Stomach smooth muscle (tissue), 2 donors: ENCODE results near the gene SPATS1.
"Not testable (repeated sequence)": the region's sequence is repeated elsewhere in the genome, so short reads cannot be mapped to it uniquely, and the experiment has no call there.

ENCODE experiments used
- H3K27ac ChIP-seq: one replicate; pipeline ENCODE4 v1.7.0; 2013; ENCODE audit warnings: mild to moderate bottlenecking, low read length, inconsistent platforms
- H3K27me3 ChIP-seq, 2 donors: one replicate each; pipeline ENCODE4 v1.7.0; 2013; ENCODE audit warnings: low read length in 2 of 2; ENCODE audit not compliant: insufficient read depth in 2 of 2, control insufficient read depth in 1 of 2
- H3K36me3 ChIP-seq, 2 donors: one replicate each; pipeline ENCODE4 v1.7.0; 2013; ENCODE audit warnings: low read length in 2 of 2; ENCODE audit not compliant: control insufficient read depth in 2 of 2, insufficient read depth in 2 of 2
- H3K4me1 ChIP-seq: one replicate; pipeline ENCODE4 v1.7.0; 2013; ENCODE audit warnings: low read length; ENCODE audit not compliant: control insufficient read depth, insufficient read depth
- H3K4me3 ChIP-seq, 2 donors: one replicate each; pipeline ENCODE4 v1.7.0; 2013; ENCODE audit warnings: low read length in 2 of 2
- H3K9ac ChIP-seq, 2 donors: one replicate each; pipeline ENCODE4 v1.7.0; 2013; ENCODE audit warnings: low read length in 2 of 2, mild to moderate bottlenecking in 1 of 2
- H3K9me3 ChIP-seq, 2 donors: one replicate each; pipeline ENCODE4 v1.7.0; 2013; ENCODE audit warnings: low read length in 2 of 2; ENCODE audit not compliant: control insufficient read depth in 2 of 2
- donor health status: healthy.
- donor health status: Pancreatic carcinoma.

The SPATS1 gene

DNA sequence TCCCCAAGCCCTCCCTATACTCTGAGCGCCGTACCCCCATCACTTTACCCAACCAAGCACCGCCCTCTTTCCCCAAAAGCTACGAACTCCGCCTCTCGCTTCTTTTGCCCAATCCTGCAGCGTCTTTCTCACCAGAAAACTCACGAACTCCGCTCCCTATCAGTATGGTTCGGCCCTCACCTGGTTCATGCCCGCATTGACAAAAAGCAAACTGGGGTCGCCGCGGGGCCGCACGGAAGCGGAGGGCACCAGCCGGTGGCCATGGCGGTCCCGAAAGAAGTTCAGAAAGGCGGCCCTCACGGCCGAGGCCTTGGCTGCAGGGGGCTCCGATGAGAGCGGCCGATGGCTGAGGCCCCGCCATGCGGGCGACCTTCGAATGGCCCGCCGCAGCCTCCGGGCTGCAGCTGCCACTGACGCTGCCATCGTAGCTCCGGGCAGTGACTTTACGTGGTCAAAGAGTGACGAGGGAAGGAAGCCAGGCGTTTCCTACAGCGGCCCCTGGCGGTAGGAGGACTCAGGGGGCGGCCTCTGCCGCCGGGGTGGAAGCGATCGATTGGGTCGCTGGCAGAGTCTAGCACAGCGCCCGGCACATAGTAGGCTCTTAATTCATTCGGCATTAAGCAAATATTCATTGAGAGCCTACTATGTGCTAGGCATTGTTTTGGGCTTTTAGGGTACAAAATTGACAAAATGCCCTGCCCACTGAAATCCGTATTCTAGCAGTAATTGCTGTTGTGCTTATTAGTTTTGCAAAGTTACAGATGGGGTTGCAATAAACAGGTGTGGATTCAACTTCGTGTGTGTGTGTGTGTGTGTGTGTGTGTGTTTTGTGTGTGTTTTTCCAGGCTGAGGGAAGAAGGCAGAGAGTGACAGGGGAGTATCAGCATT is 29.3 kb upstream of the SPATS1 start, which contains the start of gene AARS2:
AARS2 (minus strand) TSS at position 447 of the 888 bp plus-strand sequence; CDS start at position 423, 24 bp downstream.
- Histone ChIP-seq H3K9ac (peak within 1 kb of the TSS; percentile 82 to 89), H3K9me3 (no peaks in the 10 kb centered on the region), H3K36me3 (peaks cover 22 to 24% of the 10 kb centered on the region in 2 donors), H3K4me3 (peak within 1 kb of the TSS; percentile 89 to 96), H3K4me1 (peaks cover 7% of the 10 kb centered on the region), H3K27me3 (no peaks in the 10 kb centered on the region), H3K27ac (peak within 1 kb of the TSS; percentile 64)

DNA sequence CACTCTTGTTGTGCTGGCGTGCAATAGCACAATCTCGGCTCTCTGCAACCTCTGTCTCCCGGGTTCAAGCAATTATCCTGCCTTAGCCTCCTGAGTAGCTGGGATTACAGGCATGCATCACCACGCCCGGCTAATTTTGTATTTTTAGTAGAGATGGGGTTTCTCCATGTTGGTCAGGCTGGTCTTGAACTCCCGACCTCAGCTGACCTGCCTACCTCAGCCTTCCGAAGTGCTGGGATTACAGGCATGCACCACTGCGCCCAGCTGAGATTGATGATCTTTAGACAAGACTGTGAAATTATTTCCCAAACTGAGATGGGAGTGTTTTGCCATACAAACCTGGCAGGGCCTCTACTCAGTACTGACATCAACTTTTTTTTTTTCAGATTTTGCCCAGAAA is 27.8 kb upstream of the SPATS1 start:
- not testable (repeated sequence) for H3K4me3 ChIP-seq, H3K9me3 ChIP-seq, H3K9ac ChIP-seq, H3K27ac ChIP-seq, H3K27me3 ChIP-seq, H3K4me1 ChIP-seq
- peaks cover 14 to 15% of the 10 kb centered on the region in 2 donors for H3K36me3 ChIP-seq

DNA sequence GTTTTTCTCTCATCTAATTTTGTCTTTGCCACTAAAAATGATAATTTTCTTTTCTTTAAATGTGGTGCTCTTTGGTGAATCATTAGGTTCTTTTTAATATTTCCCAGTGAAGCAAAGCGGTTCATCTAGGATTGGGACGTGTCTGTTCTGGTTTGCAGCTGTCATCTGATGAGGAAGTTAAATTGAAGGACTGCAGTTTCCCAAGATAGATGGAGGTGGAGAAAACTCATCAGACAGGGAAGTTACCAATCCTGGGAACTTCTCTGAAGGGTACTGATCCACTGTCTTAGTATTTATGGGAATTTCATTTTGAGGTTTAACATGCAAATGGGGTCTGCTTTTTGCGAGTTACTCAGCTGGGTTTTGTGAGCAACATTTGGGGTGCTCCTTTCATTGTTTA is 26.9 kb upstream of the SPATS1 start:
- H3K27me3 ChIP-seq, result peaks cover 0 to 3% of the 10 kb centered on the region in 2 donors
- H3K4me1 ChIP-seq, result peaks cover 7% of the 10 kb centered on the region
- H3K36me3 ChIP-seq, result peaks cover 7% of the 10 kb centered on the region in 2 donors
- H3K27ac ChIP-seq, result no peak overlapping the region
- no peak overlapping the region for H3K9ac ChIP-seq
- no peaks in the 10 kb centered on the region for H3K9me3 ChIP-seq
- H3K4me3 ChIP-seq, result no peak overlapping the region

DNA sequence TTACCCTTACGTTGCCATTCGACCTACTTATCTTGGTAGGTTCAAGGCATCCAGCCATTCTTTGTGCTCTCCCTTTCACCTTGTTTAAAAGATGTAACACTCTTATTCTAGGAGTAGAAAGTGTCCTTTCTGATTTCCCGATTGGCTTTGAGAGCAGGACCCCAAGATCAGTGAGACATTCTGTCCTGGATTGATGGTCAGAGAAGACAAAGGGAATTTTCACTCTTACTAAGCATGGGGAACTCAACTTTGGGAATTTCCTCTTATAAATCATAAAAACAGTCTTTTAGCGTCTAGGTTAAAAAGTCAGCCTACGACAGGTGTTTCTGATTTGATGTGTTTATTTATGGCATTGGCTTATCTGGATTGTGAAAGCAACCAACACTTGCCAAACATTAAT is 26.5 kb upstream of the SPATS1 start:
- peaks cover 4 to 5% of the 10 kb centered on the region in 2 donors for H3K36me3 ChIP-seq
- H3K4me1 ChIP-seq, result peaks cover 7% of the 10 kb centered on the region
- H3K27ac ChIP-seq, result no peak overlapping the region
- no peak overlapping the region for H3K4me3 ChIP-seq
- H3K9ac ChIP-seq, result no peak overlapping the region
- no peaks in the 10 kb centered on the region for H3K9me3 ChIP-seq
- H3K27me3 ChIP-seq, result peaks cover 0 to 3% of the 10 kb centered on the region in 2 donors

DNA sequence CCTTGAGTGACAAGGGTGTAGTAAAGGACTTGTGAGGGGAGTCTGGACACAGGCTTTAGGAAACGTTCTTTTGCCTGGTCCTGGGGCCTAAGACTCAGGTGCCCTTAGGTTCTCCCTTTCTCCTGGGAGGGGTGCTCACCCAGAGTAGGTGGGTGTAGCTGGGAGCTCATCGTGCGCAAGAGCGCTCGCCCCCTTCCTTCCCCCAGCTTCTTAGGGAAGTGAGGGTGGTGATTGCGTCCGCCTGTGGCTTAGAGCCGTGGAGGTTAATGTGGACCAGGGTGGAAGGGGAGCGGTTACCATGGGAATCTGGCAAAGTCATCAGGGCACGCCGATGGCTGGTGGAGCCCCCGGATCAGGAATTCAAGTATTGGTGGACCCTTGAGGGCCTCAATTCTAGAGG is 26.0 kb upstream of the SPATS1 start:
- peaks cover 7% of the 10 kb centered on the region for H3K4me1 ChIP-seq
- peaks cover 0 to 3% of the 10 kb centered on the region in 2 donors for H3K27me3 ChIP-seq

DNA sequence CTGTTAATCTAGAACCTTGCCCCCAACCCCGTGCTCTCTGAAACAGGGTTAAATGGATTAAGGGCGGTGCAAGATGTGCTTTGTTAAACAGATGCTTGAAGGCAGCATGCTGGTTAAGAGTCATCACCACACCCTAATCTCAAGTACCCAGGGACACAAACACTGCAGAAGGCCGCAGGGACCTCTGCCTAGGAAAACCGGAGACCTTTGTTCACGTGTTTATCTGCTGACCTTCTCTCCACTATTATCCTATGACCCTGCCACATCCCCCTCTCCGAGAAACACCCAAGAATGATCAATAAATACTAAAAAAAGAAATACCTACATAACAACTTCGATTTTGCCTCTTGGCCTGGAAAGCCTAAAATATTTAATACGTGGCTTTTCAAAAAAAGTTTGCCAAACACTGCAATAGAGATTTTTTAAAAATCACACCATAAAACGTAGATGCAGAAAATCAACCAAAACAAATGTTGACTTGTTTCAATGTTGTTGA is 25.3 kb upstream of the SPATS1 start:
- H3K36me3 ChIP-seq, H3K9me3 ChIP-seq, H3K27ac ChIP-seq, H3K4me3 ChIP-seq, H3K27me3 ChIP-seq, H3K4me1 ChIP-seq, H3K9ac ChIP-seq: not testable (repeated sequence)

More for the DNA sequence above, 26.0 kb upstream of the SPATS1 start:
- no peak overlapping the region for H3K9ac ChIP-seq
- no peaks in the 10 kb centered on the region for H3K9me3 ChIP-seq
- H3K27ac ChIP-seq, result no peak overlapping the region
- no peak overlapping the region for H3K4me3 ChIP-seq
- peaks cover 0 to 5% of the 10 kb centered on the region in 2 donors for H3K36me3 ChIP-seq

DNA sequence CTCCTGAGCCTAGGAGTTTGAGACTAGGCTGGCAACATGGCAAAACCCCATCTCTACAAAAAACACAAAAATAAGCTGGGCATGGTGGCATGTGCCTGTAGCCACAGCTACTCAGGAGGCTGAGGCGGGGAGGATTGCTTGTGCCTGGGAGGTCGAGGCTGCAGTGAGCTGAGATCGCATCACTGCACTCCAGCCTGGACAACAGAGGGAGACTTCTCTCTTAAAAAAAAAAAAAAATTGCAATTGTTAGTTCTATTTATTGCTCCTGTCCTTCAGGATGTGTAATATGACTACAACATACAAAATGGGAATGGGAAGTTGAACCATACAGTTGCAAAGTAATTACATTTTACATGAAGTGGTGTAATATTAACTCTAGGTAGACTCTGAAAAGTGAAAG is 21.2 kb upstream of the SPATS1 start:
- Histone ChIP-seq H3K36me3 (no peaks in the 10 kb centered on the region), H3K27me3 (peaks cover 2 to 3% of the 10 kb centered on the region in 2 donors), H3K4me1 (no peaks in the 10 kb centered on the region), H3K4me3 (no peak overlapping the region), H3K9ac (no peak overlapping the region), H3K9me3 (no peaks in the 10 kb centered on the region), H3K27ac (no peak overlapping the region)

DNA sequence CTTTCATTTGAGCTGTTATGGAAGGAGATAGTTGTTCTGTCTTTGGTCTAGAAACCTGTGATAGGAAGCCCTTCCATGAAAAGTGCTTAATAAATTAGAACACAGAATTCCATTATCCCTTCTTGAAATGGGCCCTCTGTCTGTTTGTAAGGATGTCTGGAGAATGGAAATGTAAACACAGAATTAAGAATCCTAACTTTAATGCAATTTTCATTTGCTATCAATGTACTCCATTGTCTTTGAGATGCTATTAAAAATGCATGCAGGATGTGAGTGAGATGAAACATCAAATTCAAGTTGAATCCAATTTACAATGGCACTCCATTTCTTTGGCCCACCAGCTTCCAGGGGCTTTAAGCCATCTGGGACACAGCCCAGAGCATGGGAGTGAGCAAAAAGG is 15.4 kb upstream of the SPATS1 start:
- no peak overlapping the region for H3K27ac ChIP-seq
- H3K9me3 ChIP-seq, result no peaks in the 10 kb centered on the region
- H3K27me3 ChIP-seq, result peaks cover 0 to 9% of the 10 kb centered on the region in 2 donors
- H3K36me3 ChIP-seq, result no peaks in the 10 kb centered on the region
- no peaks in the 10 kb centered on the region for H3K4me1 ChIP-seq
- H3K4me3 ChIP-seq, result no peak overlapping the region
- no peak overlapping the region for H3K9ac ChIP-seq

DNA sequence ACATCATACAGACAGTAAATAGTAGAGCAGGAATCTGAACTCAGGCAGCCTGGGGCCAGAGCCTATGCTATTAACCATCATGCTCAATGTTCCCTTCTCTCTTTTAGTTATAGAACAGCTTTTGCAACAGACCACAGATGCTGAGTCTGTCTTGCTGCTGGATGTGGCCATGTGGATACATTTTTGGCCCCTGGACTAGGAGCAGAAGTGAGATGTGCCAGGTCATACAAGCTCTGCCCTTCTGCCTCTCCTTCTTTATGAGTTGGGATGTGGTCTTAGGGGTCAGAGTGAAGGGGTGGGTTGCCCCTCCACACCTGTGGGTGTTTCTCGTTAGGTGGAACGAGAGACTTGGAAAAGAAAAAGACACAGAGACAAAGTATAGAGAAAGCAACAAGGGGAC is 14.7 kb upstream of the SPATS1 start:
- Histone ChIP-seq H3K4me3 (no peak overlapping the region), H3K9ac (no peak overlapping the region), H3K9me3 (no peaks in the 10 kb centered on the region), H3K36me3 (no peaks in the 10 kb centered on the region), H3K4me1 (no peaks in the 10 kb centered on the region), H3K27ac (no peak overlapping the region), H3K27me3 (peaks cover 0 to 9% of the 10 kb centered on the region in 2 donors)

DNA sequence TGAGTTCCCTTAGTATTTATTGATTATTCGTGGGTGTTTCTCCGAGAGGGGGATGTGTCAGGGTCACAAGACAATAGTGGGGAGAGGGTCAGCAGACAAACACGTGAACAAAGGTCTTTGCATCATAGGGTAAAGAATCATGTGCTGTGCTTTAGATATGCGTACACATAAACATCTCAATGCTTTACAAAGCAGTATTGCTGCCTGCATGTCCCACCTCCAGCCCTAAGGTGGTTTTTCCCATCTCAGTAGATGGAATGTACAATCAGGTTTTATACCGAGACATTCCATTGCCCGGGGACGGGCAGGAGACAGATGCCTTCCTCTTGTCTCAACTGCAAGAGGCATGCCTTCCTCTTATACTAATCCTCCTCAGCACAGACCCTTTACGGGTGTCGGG is 14.2 kb upstream of the SPATS1 start:
- H3K27ac ChIP-seq, H3K9me3 ChIP-seq, H3K27me3 ChIP-seq, H3K4me1 ChIP-seq, H3K36me3 ChIP-seq, H3K9ac ChIP-seq, H3K4me3 ChIP-seq: not testable (repeated sequence)

DNA sequence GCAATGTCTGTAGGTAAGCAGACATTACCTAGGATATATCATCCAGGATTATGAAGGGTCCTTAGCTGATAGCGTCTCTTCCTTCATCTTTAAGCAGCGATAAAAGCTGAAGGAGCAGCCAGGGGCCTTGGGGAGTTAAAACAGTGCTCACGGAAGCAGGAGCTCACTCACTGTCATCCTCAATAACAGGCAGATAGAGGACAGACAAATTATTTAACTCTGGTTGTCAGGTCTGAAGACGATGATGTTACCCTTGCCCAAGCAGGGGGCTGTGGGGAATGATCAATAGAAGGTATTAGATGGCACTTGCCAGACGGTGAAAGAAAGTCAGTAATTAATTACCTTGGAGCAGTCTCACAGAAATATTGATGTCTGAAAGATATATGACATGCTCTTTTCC is 12.6 kb upstream of the SPATS1 start:
- Histone ChIP-seq H3K36me3 (no peaks in the 10 kb centered on the region), H3K27me3 (peaks cover 0 to 14% of the 10 kb centered on the region in 2 donors), H3K27ac (no peak overlapping the region), H3K4me3 (no peak overlapping the region), H3K9me3 (no peaks in the 10 kb centered on the region), H3K9ac (no peak overlapping the region), H3K4me1 (no peaks in the 10 kb centered on the region)
